Stimulated activated CD8-positive, alpha-beta memory T cell treated with anti-CD3 and anti-CD28 coated beads, Interleukin-12 subunit alpha, Interleukin-12 subunit beta, amount 100 ng/mL, for 24 hours (primary cell): ENCODE data around the gene KCNK1.
"Not testable (repeated sequence)": the region's sequence is repeated elsewhere in the genome, so short reads cannot be mapped to it uniquely, and the experiment has no call there.

Experiments used
- DNase-seq: peaks from one replicate; pipeline ENCODE4 v3.0.0-alpha.2; 2020; ENCODE audit errors: extremely low read depth

Gene KCNK1

DNA sequence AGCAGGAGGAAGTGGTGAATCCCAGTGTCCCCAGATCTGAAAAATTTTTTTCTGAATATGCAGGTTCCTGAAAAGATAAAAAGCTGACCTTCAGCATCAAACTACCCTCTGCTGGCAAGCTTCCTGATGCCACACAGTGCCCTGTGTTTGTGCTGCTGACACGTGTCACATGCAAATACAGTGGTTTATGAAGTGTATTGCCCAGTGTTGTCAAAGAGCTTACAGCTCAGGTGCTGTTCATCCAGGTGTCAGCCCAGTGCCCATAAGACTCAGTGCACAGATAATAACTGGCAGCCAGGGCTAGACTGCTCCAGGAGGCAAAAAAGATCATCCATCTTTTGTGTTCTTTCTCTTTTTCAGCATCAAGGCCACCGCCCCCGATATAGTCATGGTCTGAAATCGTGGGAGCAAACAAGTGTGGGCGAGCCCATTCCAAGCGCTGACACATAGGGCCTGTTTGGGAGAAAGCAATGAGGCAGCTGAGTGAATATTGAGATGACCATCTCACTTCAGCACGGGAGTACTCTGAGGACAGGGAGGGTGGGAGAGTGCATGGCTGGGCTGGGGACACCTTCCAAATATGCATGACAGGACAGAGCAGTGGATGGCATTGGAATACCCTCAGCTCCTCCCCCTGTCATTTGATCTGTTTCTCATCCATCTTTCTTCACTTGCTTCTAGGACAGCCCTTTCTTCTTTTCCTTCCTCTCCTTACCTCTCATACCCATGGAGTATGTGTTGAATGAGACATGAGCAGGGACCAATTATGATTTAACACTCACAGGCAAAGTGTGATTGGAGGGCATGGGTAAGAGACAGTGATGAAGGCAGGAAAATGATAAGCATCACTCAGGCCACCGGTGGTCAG, 6.4 kb upstream of the KCNK1 start:
- no peak for DNase-seq

DNA sequence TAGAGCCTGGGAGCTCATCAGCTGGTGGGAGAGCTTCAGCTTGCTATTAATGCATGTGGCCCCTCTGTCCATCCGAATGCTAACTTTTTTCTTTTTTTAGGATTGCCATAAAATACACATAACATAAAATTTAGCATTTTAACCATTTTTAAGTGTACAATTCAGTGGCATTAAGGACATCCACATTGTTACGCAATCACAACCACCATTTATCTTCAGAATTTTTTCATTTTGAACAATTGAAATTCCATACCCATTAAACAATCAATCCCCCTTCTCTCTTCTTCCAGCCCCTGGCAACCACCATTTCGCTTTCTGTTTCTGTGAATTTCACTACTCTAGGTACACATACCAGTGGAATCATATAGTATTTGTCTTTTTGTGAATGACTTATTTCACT, 4.9 kb upstream of the KCNK1 start:
- DNase-seq, result no peak

DNA sequence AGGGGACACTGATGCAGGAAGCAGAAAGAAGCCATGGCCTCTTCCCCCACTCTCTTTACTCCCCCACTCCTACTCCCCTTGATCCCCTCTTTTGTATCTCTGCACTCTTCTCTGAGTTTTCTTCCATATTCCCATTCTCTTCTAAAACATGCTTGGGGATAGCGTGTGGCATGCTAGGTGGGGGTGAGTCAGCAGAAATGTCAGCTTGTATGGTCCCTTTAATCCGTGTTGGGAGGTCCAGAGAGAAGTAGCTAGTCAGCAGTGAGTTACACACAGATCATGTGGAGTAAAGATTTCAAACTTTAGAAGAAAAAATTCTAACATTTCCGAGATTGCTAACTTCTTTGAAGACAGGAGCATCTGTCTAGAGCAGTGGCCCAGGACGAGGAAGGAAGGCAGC, 4.0 kb upstream of the KCNK1 start:
- no peak for DNase-seq

DNA sequence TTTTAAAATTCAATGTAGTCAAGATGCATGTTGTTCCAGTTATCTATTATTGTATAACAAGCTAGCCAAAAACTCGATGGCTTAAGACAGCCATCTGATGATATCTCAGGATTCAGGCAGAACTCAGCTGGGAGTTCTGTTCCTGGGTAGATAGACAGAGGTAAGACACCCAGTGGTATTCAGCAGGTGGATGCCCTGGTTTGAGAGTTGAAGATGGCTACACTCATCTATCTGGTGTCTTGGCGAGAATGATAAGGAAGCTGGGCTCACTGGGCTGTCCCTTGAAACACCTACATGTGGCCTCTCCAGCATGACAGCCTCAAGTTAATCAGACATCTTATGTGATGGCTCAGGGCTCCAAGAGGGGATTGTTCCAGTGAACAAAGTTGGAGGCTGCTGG, 3.3 kb upstream of the KCNK1 start:
- DNase-seq, result no peak

DNA sequence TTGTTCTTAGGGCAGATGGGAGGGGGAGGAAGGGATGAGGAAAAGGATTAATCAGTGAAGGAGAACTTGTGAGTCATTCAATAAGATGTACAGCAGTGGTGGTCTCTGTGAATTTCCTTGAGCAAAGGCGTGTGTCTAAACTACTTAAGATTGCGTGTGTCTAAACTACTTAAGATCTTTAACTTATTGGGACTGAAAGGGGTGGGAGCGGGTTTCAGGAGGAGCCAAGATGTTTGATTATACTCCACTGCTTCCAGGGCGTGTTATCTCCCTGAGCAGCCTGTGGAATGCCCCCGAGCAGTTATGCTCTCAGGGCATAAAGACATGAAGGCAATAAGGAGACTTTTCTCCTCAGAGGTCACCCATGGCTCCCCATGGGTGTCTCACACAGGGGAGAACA, 2.5 kb upstream of the KCNK1 start:
- not testable (repeated sequence) for DNase-seq

DNA sequence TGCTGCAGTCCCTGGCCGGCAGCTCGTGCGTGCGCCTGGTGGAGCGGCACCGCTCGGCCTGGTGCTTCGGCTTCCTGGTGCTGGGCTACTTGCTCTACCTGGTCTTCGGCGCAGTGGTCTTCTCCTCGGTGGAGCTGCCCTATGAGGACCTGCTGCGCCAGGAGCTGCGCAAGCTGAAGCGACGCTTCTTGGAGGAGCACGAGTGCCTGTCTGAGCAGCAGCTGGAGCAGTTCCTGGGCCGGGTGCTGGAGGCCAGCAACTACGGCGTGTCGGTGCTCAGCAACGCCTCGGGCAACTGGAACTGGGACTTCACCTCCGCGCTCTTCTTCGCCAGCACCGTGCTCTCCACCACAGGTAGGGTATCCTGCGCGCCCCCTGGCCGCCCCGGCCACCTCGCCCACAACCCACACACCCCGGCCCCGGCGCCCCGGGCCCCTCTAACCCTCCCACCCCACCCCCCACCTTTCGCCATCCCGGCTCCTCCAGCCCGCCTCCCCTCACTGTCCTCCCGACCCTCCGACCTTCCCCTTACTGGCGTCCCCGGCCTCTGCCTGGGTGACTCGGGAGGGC, 352 bp downstream of the KCNK1 start:
- DNase-seq, result no peak

DNA sequence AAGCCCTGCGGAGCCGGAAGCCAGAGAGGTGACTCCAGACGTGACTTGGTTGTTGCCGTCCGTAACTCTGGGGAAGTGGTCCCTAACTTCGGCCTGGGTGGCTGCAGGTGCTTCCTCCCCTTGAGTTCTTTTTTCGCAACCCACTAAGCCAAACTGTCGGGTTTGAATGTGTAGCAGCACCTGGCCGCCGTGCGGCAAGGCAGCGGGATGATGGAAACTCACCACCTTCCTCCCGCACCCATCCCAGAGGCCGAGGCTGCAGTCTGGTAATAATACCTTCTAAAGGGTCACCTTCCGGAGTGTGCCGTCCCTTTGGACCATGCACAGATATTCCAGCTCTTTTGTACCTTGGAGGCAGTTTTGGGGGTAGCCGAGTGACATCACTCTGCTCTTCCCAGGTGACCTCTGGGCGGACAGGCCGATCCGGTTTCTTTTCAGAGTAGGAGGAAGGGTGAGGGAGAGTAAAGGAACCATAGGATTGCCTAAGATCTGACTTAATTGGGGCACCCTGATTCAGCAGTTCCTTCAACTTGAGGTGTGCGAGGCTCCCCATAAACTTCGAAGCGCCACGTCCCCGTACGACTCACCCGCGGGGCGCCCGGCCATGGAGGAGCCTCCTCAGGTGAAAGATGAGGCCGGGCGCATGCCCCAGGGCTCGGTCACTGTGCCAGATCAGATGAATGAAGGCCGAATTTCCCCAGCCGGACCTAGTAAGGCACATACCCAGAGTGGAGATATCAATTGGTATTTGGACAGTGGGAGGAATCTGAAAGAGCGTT, 1.0 kb downstream of the KCNK1 start:
- DNase-seq, result no peak

DNA sequence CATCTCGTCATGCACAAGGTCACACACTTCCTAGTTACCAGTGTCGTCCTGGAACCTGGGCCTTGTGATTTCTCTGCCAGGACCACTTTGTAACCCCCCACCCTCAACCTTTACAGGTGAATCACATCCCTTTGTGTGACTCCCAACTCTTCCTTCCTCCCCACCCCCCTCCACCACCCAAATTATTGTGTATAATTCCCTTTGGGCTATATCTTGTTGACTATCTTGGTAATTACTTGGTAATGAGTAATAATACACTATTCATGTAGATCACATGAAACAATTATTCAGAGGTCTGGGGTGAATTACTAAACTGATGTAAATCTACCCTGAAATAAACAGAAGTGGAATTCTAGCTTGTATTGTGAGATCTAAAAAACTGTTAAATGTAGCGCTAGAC, 1.7 kb downstream of the KCNK1 start:
- no peak for DNase-seq

DNA sequence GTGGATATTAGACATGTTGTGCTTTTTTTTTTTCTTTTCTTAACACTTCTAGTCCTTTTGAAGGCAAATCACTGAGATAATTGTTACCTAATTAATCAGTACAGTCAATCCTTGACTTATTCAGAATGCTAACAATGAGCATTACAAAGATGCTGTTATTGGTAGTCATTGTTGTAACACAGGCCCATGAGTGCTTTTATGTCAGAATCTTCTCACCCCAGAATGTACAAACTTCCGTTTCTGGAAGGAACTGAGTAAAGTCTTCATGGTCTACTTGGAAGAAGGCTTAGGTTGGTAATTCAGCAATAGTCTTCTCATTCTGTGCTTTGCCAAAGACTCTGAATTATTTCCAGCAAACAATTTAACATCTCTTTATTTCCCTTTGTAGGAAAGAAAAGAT, 3.1 kb downstream of the KCNK1 start:
- DNase-seq, result no peak

DNA sequence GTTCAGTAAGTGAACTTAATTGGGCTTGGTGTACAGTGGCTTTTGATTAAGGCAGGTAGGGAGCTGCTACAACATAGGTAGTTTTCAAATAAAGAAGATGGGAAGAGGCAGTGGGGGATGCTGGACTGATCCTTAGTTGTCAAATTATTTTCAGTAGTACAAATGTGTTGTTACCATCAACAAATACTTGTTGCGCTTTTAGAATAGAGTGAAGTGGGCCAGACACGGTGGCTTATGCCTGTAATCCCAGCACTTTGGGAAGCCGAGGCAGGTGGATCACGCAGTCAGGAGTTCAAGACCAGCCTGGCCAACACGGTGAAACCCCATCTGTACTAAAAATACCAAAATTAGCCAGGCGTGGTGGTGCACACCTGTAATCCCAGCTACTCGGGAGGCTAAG, 5.5 kb downstream of the KCNK1 start:
- DNase-seq, result not testable (repeated sequence)

DNA sequence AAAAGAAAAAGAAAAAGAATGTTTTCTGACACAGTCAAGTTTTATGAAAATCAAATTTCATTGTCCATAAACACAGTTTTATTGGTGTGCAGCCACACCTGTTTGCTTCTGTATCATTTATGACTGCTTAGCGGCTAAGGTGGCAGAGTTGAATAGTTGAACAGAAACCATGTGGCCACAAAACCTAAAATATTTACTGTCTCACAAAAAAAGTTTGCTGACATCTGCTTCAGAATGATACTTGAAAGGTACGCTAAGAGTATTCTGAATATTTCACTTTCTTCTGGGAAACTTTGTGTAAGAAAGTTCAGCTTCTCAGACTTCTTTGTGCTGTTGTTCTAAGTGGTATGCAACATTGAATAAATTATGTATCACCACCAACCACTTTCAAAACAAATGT, 6.2 kb downstream of the KCNK1 start:
- DNase-seq, result no peak

DNA sequence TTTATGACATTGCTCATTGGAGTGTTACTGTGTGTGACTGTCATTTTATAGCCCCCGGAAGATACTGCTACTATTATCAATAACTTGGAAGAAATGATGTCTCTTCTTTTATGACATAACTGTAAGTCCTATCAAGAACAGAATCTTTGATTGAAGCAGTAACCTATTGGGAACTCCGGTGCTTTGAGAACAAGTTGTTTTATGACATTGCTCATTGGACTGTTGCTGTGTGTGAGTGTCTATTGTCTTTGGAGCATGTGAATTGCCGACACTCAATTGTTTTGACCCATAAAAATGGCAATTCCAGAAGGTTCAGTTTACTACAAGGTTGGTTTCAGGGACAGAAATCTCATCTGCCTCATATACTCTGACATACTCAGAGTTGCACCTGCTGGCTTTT, 8.0 kb downstream of the KCNK1 start:
- DNase-seq, result no peak

DNA sequence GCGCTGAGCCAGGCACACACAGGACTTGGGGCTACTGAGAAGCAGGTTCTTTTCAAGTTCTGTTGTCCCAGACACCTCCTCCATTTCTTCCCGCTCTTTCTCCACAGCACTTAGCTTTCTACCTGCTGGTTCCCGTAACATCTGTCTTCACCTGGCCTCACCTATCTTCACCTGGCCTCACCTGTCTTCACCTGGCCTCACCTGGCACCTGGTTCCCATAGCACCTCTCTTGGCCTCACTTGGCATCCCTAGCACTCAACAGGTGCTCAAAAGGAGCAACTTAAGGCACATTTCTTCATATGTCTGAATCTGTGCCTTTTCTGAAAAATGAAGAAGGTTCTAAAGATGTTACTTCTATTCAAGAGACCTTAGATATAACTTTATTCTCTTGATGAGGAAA, 10.4 kb downstream of the KCNK1 start:
- no peak for DNase-seq

DNA sequence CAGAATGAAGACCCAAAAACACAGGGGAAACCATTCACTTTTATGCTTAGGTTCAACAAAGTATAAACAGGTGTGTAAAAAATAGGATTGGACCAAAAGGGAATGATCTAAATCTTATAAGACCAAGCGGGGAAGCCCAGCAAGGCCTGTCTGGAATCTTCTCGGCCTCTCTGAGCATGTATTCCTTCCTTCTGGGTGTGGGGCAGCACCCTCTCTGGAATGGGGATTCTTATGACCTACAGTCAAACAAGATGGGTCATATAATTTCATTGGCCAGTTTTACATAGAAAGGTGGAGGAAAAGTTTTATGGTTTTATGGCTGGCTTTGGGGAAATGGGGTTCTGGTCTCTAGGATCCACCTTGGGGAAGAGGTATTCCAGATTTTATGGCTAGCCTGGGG, 11.2 kb downstream of the KCNK1 start:
- no peak for DNase-seq

DNA sequence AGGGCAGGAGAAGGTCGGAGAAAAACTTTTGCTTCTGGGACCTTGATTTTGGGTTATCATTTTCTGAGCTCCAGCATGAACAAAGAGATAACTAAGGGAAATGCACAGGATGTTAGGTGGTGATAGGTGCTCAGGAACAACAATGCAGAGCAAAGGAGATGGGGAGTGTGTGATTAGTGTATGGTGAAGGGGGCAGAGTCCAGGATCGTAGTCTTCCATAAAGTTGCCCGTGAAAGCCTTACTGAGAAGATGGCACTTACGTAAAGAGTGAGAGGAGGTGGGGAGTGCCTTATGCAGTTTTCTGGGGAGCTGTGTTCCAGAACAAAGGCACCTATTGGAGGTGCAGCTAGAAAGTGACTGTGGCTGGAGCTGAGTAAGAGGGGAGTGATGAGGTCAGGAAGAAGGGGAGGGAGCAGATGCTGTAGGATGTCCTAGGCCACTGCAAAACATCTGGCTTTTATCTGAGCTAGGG, 11.6 kb downstream of the KCNK1 start:
- DNase-seq, result no peak

DNA sequence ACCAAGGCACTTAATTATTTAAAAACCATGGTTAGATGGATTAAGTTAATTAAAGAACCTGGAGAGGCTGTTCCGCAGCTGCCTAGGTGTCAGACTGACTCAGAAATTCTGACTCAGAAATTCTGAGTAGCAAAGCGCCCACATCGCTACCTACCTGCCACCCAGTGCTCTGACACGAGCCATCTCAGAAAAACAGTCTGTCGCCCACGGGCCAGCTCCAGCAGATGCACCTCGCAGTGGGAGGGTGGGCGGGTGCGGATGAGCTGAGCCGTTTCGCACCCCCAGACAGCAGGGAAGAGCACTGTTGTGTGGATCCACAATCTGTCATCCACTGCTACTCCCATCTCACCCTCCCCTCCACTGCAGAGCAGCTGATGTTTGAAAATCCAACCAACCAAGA, 13.5 kb downstream of the KCNK1 start:
- no peak for DNase-seq

DNA sequence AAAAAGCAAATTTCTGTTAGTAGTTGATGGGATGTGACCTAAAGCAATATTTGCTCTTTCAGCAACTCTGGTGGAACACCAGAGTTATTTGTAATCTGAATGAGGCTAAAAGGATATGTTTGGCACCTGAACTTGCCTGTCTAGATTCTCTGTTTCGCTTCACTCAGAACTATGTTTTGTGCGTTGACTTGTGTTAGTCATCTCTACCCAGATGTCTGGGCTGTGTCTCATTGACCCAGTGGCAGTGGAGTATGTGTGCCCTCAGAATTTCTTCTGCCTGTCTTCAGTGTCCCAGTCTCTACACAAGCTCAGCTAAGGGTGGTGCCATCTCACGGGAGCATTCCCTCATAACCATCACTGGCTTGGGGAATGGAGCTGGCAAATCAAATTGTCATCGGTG, 13.9 kb downstream of the KCNK1 start:
- DNase-seq, result no peak

DNA sequence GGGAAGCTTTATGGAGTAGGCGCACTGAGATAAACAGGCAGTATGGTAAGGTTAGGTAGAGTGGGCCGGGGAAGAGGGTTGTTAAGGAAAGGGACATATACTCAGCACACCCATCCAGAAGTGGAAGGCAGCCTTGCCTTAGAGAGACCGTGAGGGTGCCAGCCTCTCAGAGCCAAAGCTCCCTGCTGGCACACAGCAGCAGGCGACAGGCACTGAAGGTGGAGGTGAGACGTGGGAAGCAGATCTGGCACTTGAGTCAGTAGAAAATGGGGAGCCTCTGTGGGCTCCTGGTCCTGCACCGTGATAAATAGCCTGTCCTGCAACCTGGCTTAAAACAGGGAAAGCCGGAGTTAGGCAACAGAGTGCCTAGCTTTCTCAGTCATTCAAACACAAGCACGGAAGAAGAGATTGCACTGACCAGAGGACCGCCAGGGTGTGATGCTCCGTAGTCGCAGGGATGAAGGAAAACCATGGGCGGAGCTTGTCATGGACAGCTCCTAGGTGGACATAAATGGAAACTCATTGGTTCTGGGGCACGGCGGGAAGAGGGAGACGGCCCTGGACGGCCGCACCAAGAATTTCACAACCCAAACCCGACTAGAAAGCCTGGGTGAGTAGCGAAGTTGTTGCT, 15.5 kb downstream of the KCNK1 start:
- DNase-seq, result no peak

DNA sequence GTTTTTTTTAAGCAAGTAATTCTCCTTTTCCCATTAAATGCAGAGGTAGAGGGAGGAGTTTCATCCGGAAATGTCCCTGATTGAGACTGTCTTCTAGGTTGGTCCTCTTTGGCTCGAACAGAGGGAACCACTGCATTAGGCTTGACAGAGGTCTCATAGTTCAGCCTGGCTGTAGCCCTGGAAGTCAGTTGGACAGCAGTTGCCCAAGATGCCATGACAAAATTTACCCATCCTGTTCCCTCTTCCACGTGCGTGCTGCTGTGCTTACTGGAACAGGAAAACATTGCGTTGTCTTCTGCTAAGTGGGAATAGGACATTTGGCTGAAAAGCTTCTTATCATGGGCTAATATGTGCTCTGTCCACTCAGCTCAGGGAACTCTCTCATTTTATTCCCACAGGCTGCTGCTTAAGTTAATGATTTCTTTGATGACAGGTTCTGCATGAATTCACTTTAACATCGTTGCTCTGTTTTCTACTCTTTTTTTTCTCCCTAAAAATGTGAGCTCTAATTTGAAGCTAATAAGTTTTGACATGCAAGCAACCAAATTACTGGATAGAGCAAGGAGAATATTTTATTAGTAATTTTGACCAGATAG, 18.0 kb downstream of the KCNK1 start:
- no peak for DNase-seq

DNA sequence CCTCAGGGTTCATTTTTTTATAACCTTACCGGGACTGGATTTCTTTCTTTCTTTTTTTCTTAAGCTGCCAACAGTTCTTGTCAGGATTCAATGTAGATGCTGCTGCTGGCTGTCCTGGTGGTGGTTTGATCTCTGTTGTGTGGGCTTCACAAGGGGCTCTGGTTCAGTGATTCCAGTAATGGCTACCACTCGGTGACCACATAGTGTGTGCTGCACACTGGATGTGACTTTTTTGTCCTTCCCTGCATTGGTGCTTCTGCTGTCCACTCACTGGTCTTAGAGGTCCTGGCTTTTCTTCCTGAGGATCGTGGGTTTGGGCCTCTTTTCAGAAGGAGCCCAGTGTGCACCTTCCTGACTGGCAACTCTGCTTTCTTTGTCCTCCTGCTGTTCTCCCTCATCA, 18.5 kb downstream of the KCNK1 start:
- DNase-seq, result no peak

DNA sequence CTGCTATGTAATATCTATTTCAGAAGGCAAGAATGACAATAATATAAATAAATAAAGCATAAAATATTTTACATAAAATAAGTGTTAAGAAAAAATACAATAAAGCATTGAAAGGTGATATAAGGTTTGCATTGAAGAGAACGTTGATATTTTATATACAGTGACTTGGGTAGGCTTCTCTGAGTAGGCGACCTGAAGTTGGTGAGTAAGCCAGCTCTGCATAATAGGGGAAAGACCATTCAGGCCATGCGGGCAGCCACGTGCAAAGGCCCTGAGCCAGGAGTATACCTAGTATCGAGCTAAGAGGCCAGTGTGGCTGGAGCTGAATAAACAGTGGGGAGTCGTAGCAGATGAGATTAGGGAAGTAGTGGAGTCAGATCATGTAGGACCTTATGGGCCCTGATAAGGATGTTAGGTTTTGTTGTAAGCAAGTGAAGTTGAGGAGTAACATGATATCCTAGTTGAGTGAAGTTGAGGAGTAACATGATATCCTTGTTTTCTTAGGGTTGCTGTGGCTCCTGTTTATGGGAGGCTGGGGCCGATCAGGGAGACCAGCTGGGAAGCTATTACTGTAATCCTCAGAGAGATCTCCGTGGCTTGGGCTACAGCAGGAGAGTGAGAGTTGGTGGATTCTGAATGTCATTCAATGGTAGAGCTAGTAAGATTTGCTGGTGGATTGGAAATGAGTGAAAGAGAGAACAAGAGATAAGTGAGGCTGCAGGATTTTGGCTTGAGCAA, 22.0 kb downstream of the KCNK1 start:
- DNase-seq, result no peak
